HG03378 (cell line): ENCODE results near the gene LYPD8.

Experiments
- ATAC-seq: cut with Tn5 transposase; IDR thresholded peaks from one replicate; pipeline ENCODE4 v1.9.1; 2021; ENCODE audit warnings: mild to moderate bottlenecking, moderate library complexity; ENCODE audit not compliant: unreplicated experiment

Gene LYPD8

GRCh38 chr1:248702714-248703113, 52.8 kb downstream of the LYPD8 start, which contains the start of gene OR14I1:
TSS of gene OR14I1 (minus strand) at chr1:248702766.
- no peak for ATAC-seq

- no peak for ATAC-seq
These were observed 56.5 kb downstream of the LYPD8 start for GRCh38 chr1:248699099-248699498.

GRCh38 chr1:248697907-248698306, 57.7 kb downstream of the LYPD8 start:
- no peak for ATAC-seq

GRCh38 chr1:248696774-248697173, 58.8 kb downstream of the LYPD8 start:
- ATAC-seq: no peak

GRCh38 chr1:248696261-248696660, 59.3 kb downstream of the LYPD8 start:
- ATAC-seq: no peak

- no peak for ATAC-seq
These were observed 60.0 kb downstream of the LYPD8 start for GRCh38 chr1:248695451-248696132.

- no peak for ATAC-seq
These were observed 63.9 kb downstream of the LYPD8 start for GRCh38 chr1:248691567-248692155.
